ENCODE data around the gene CBLN1. TPM values are rescaled to one million over a fixed set of nuclear protein-coding genes. Genes with fewer than 3 reads are reported as not detected.

CBLN1 gene
- total and polyA plus RNA-seq, 3 donors from 2014 or later = 13.7 to 57.8 (median 35.4) TPM

GRCh38 chr16:49274591-49274990 lies 7.0 kb downstream of the CBLN1 start:
- TF ChIP-seq CTCF (IDR thresholded peaks at IDR 0.05) (no peak), POLR2A (IDR thresholded peaks at IDR 0.05) (no peak)
- 1 to 4% methylated on average over 10 to 11 of the region's 11 CpGs for WGBS, 2 donors
- no peaks in the 10 kb centered on the region for H3K36me3 ChIP-seq (ENCODE audit: low read depth, missing control alignments)
- H3K4me1 ChIP-seq = peaks cover 2% of the 10 kb centered on the region
- no peak overlapping the region for H3K27ac ChIP-seq
- intact Hi-C loops (cut with DNase I; ENCODE audit: low total_unique reads) = no loop called here
- H3K9me3 ChIP-seq = no peaks in the 10 kb centered on the region
- no peak overlapping the region for H3K4me3 ChIP-seq
- no peak for DNase-seq
- no peaks in the 10 kb centered on the region for H3K27me3 ChIP-seq

GRCh38 chr16:49273771-49274170 lies 7.9 kb downstream of the CBLN1 start:
- H3K27ac ChIP-seq = no peak overlapping the region
- no peak for DNase-seq
- no peaks in the 10 kb centered on the region for H3K27me3 ChIP-seq
- no peaks in the 10 kb centered on the region for H3K36me3 ChIP-seq (ENCODE audit: low read depth, missing control alignments)
- no peaks in the 10 kb centered on the region for H3K9me3 ChIP-seq
- no peak for TF ChIP-seq CTCF (IDR thresholded peaks at IDR 0.05)
- no peak for TF ChIP-seq POLR2A (IDR thresholded peaks at IDR 0.05)
- H3K4me1 ChIP-seq = peaks cover 2% of the 10 kb centered on the region
- intact Hi-C loops (cut with DNase I; ENCODE audit: low total_unique reads) = no loop called here
- WGBS, 2 donors = 23 to 42% methylated on average over 2 to 3 of the region's 3 CpGs
- no peak overlapping the region for H3K4me3 ChIP-seq

- Histone ChIP-seq H3K4me3 (no peak overlapping the region), H3K4me1 (no peaks in the 10 kb centered on the region), H3K27ac (no peak overlapping the region), H3K36me3 (ENCODE audit: low read depth, missing control alignments) (no peaks in the 10 kb centered on the region), H3K9me3 (no peaks in the 10 kb centered on the region), H3K27me3 (no peaks in the 10 kb centered on the region)
- no peak for DNase-seq
- WGBS, 2 donors = 69 to 74% methylated on average over 3 of the region's 3 CpGs
- intact Hi-C loops (cut with DNase I; ENCODE audit: low total_unique reads) = no loop called here
- TF ChIP-seq CTCF (IDR thresholded peaks at IDR 0.05) (no peak), POLR2A (IDR thresholded peaks at IDR 0.05) (no peak)
These were observed 10.3 kb downstream of the CBLN1 start for GRCh38 chr16:49271363-49271762.

GRCh38 chr16:49269201-49269600 lies 12.4 kb downstream of the CBLN1 start:
- Histone ChIP-seq H3K27ac (no peak overlapping the region), H3K9me3 (no peaks in the 10 kb centered on the region), H3K27me3 (no peaks in the 10 kb centered on the region), H3K4me3 (no peak overlapping the region), H3K36me3 (ENCODE audit: low read depth, missing control alignments) (no peaks in the 10 kb centered on the region), H3K4me1 (no peaks in the 10 kb centered on the region)
- intact Hi-C loops (cut with DNase I; ENCODE audit: low total_unique reads) = no loop called here
- WGBS, 2 donors = 74 to 83% methylated on average over 3 of the region's 3 CpGs
- no peak for DNase-seq
- TF ChIP-seq POLR2A (IDR thresholded peaks at IDR 0.05) (no peak), CTCF (IDR thresholded peaks at IDR 0.05) (no peak)

- no peaks in the 10 kb centered on the region for H3K36me3 ChIP-seq (ENCODE audit: low read depth, missing control alignments)
- DNase-seq = no peak
- 64 to 73% methylated on average over 1 of the region's 1 CpG for WGBS, 2 donors
- H3K9me3 ChIP-seq = no peaks in the 10 kb centered on the region
- no peak overlapping the region for H3K4me3 ChIP-seq
- TF ChIP-seq CTCF (IDR thresholded peaks at IDR 0.05) (no peak), POLR2A (IDR thresholded peaks at IDR 0.05) (no peak)
- H3K4me1 ChIP-seq = no peaks in the 10 kb centered on the region
- no peaks in the 10 kb centered on the region for H3K27me3 ChIP-seq
- H3K27ac ChIP-seq = no peak overlapping the region
- intact Hi-C loops (cut with DNase I; ENCODE audit: low total_unique reads) = no loop called here
These were observed 13.0 kb downstream of the CBLN1 start for GRCh38 chr16:49268667-49269066.
